Testis (tissue), 2 donors: ENCODE measurements around the gene MRPS25.

Experiments used
- CTCF ChIP-seq, 3 experiments: fragments of 450-650 bp in 2 of 3; fragments of 200-600 bp in 1 of 3; sonication (generic) in 1 of 3; IDR thresholded peaks; one replicate each; pipeline ENCODE4 v1.5.1; 2016 to 2019; ENCODE audit warnings: antibody characterized with exemption in 3 of 3, mild to moderate bottlenecking in 2 of 3, moderate library complexity in 1 of 3
- POLR2A ChIP-seq: fragments of 450-650 bp; IDR thresholded peaks from one replicate; pipeline ENCODE4 v1.6.1; 2017; ENCODE audit warnings: antibody characterized with exemption, mild to moderate bottlenecking, moderate library complexity

- TF ChIP-seq POLR2A (no peak), CTCF (IDR thresholded peaks at IDR 0.05) (no peak)
Observed at GRCh38 chr3:15064835-15065549, at the start of gene MRPS25.
